GM06990 (cell line): Measurements from ENCODE around the gene AMACR.

Experiments used
- DNase-seq: peaks from one replicate; pipeline ENCODE4 v3.0.0-alpha.2; 2011; ENCODE audit not compliant: insufficient read length; ENCODE audit errors: extremely low read depth
- H3K27me3 ChIP-seq: replicated peaks from 2 replicates; pipeline ENCODE4 v1.6.0; 2011; ENCODE audit warnings: low read length; ENCODE audit not compliant: control insufficient read depth, insufficient read depth
- H3K36me3 ChIP-seq: 2 replicates; pipeline ENCODE4 v1.5.1; 2011; ENCODE audit warnings: low read length; ENCODE audit not compliant: control insufficient read depth, insufficient read depth
- H3K4me3 ChIP-seq: replicated peaks from 2 replicates; pipeline ENCODE4 v1.5.1; 2011; ENCODE audit warnings: low read depth, mild to moderate bottlenecking, control low read depth, low read length
- TF ChIP-seq, protein P1 (sequence below): IDR thresholded peaks from 2 replicates; pipeline ENCODE4 v1.5.1; 2011; ENCODE audit warnings: low read length, control low read depth, mild to moderate bottlenecking, inconsistent platforms; ENCODE audit not compliant: insufficient read depth, poor library complexity, severe bottlenecking

Gene AMACR

DNA sequence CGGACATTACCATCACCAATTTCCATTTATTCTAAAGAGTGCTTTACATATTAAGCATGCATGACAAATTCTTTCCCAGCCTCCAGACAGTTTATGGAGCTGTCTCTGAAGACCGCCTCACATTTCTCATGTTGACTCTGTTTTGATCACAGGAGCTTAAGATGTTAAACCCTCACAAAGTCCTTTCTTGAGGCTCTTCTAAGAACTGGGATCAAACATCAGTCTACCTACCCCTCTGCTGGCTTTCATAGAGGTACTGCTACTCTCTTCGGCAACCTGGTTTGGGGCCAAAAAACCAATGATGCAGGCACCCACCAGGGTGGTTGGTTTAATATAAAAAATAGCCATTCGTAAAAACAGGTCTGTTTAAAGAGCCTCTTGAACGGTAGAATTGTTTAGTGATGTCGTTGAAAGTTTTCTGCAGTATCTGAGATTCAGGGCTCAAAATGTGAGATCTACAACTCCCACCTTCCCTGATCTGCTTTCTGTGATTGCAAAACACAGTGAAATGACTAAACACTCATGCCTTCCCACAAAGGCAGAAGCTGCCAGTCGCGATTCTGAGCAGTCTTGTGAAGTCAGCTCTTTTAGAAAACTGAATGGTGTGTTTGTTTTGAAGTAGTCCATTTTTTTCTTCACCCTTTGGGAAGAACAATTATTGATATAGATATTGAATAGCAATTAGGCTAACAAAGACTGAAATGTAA, 68.1 kb downstream of the AMACR start:
- Histone ChIP-seq H3K27me3 (no peaks in the 10 kb centered on the region), H3K36me3 (no peaks in the 10 kb centered on the region), H3K4me3 (no peak overlapping the region)
- TF ChIP-seq, protein P1, sequence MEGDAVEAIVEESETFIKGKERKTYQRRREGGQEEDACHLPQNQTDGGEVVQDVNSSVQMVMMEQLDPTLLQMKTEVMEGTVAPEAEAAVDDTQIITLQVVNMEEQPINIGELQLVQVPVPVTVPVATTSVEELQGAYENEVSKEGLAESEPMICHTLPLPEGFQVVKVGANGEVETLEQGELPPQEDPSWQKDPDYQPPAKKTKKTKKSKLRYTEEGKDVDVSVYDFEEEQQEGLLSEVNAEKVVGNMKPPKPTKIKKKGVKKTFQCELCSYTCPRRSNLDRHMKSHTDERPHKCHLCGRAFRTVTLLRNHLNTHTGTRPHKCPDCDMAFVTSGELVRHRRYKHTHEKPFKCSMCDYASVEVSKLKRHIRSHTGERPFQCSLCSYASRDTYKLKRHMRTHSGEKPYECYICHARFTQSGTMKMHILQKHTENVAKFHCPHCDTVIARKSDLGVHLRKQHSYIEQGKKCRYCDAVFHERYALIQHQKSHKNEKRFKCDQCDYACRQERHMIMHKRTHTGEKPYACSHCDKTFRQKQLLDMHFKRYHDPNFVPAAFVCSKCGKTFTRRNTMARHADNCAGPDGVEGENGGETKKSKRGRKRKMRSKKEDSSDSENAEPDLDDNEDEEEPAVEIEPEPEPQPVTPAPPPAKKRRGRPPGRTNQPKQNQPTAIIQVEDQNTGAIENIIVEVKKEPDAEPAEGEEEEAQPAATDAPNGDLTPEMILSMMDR = no peak
- no peak for DNase-seq

DNA sequence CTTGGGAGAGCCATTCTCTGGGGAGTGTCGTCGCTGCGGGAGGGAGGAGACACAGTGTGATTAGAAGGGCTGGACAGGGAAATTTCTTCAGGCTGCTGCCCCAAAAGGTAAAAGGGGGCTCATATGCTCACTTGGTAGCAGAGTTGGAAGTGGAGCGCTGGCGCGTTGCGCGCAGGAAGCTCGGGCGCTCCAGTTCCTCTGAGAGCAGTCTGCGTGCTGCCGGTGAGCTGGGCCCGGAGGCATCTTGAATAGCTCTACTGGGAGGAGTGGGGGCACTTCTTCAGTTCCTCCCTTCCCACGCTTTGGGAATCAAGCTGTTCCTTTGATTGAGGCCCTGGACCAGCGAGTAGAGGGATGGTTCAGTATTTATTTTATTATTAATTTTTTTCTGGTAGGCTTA, 69.0 kb downstream of the AMACR start:
- TF ChIP-seq, protein P1 = no peak
- H3K27me3 ChIP-seq = no peaks in the 10 kb centered on the region
- H3K4me3 ChIP-seq = no peak overlapping the region

DNA sequence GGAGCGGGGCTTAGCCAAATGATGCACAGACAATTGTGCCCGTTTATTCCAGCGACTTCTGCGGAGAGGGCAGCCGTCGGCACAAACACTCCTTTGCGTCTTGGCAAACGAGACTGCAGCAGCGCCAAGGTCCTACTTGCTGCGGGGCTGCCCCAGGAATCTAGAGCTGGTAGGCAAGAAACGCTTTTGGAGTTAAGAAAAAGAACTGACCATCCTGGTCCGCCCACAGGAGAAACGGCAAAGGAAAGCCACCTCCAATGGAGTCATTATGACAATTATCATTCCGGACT, 69.4 kb downstream of the AMACR start:
- DNase-seq = no peak
- Histone ChIP-seq H3K4me3 (no peak overlapping the region), H3K27me3 (no peaks in the 10 kb centered on the region), H3K36me3 (no peaks in the 10 kb centered on the region)
- TF ChIP-seq, protein P1 = no peak

More for the DNA sequence above, 69.0 kb downstream of the AMACR start:
- no peaks in the 10 kb centered on the region for H3K36me3 ChIP-seq
- DNase-seq = no peak

DNA sequence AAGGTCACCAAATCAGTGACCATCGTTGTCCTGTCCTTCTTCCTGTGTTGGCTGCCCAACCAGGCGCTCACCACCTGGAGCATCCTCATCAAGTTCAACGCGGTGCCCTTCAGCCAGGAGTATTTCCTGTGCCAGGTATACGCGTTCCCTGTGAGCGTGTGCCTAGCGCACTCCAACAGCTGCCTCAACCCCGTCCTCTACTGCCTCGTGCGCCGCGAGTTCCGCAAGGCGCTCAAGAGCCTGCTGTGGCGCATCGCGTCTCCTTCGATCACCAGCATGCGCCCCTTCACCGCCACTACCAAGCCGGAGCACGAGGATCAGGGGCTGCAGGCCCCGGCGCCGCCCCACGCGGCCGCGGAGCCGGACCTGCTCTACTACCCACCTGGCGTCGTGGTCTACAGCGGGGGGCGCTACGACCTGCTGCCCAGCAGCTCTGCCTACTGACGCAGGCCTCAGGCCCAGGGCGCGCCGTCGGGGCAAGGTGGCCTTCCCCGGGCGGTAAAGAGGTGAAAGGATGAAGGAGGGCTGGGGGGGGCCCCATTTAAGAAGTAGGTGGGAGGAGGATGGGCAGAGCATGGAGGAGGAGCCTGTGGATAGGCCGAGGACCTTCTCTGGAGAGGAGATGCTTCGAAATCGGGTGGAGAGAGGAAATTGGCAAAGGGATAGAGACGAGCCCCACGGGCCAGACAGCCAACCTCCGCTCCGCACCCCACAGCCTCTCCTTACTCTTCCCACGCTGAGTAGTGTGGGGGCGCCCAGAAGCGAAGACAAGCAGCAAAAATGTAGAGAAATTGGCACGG, 69.9 kb downstream of the AMACR start:
- TF ChIP-seq, protein P1 = no peak
- DNase-seq = no peak
- no peaks in the 10 kb centered on the region for H3K36me3 ChIP-seq
- no peaks in the 10 kb centered on the region for H3K27me3 ChIP-seq
- H3K4me3 ChIP-seq = no peak overlapping the region

DNA sequence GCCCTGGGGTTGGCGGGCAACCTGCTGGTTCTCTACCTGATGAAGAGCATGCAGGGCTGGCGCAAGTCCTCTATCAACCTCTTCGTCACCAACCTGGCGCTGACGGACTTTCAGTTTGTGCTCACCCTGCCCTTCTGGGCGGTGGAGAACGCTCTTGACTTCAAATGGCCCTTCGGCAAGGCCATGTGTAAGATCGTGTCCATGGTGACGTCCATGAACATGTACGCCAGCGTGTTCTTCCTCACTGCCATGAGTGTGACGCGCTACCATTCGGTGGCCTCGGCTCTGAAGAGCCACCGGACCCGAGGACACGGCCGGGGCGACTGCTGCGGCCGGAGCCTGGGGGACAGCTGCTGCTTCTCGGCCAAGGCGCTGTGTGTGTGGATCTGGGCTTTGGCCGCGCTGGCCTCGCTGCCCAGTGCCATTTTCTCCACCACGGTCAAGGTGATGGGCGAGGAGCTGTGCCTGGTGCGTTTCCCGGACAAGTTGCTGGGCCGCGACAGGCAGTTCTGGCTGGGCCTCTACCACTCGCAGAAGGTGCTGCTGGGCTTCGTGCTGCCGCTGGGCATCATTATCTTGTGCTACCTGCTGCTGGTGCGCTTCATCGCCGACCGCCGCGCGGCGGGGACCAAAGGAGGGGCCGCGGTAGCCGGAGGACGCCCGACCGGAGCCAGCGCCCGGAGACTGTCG, 70.7 kb downstream of the AMACR start:
- no peak for DNase-seq
- H3K4me3 ChIP-seq = no peak overlapping the region
- H3K36me3 ChIP-seq = no peaks in the 10 kb centered on the region
- no peaks in the 10 kb centered on the region for H3K27me3 ChIP-seq
- TF ChIP-seq, protein P1 = no peak
